SK-N-SH (cell line): ENCODE measurements around the gene GRIP1. TPM values are rescaled to one million over a fixed set of nuclear protein-coding genes. Genes with fewer than 3 reads are reported as not detected.

Experiments used
- CTCF ChIA-PET: fragments of 300-600, 350-600 bp; formaldehyde crosslinking; extraction: SDS; loops from one replicate; lab custom pipeline; 2021; lab: Yijun Ruan, JAX
- POLR2A ChIA-PET: fragments of 350-600 bp; sonication (Branson Sonifier 250); formaldehyde crosslinking; extraction: SDS; loops from one replicate; lab custom pipeline; 2020; ENCODE audit warnings: antibody characterized with exemption, inconsistent platforms; lab: Yijun Ruan, JAX
- DNase-seq: peaks from one replicate; pipeline ENCODE4 v3.0.0; 2012
- H2AFZ ChIP-seq: fragments of 200-600 bp; sonication (generic); 2 replicates; pipeline ENCODE4 v1.8.1; 2016; ENCODE audit warnings: antibody characterized with exemption, mild to moderate bottlenecking, low read depth
- H3F3A ChIP-seq: fragments of 200-600 bp; sonication (generic); replicated peaks from 2 replicates; pipeline ENCODE3; 2016; ENCODE audit warnings: antibody characterized with exemption, mild to moderate bottlenecking; ENCODE audit not compliant: insufficient read depth
- H3K27ac ChIP-seq, 2 experiments: fragments of 200-500 bp in 1 of 2; fragments of 200-600 bp in 1 of 2; sonication (Bioruptor generic) in 1 of 2; sonication (generic), shearing (Covaris generic) in 1 of 2; 2 replicates each; pipeline versions ENCODE4 v1.5.1 to v1.6.1; 2014 to 2016; ENCODE audit warnings: low read depth in 2 of 2, inconsistent platforms in 1 of 2, low read length in 1 of 2, mild to moderate bottlenecking in 1 of 2, mixed read lengths in 1 of 2
- H3K27me3 ChIP-seq: fragments of 200-600 bp; sonication (generic), shearing (Covaris generic); 2 replicates; pipeline ENCODE4 v1.6.1; 2016; ENCODE audit warnings: mixed run types; ENCODE audit not compliant: insufficient read depth
- H3K36me3 ChIP-seq, 2 experiments: fragments of 200-500 bp in 1 of 2; fragments of 200-600 bp in 1 of 2; sonication (Bioruptor generic) in 1 of 2; sonication (generic) in 1 of 2; replicated peaks in 1 of 2; 2 replicates each; pipeline versions ENCODE3 to v1.5.1; 2014 to 2016; ENCODE audit warnings: low read length in 1 of 2, mild to moderate bottlenecking in 1 of 2; ENCODE audit not compliant: insufficient read depth in 2 of 2, control insufficient read depth in 1 of 2
- H3K4me1 ChIP-seq, 2 experiments: fragments of 200-500 bp in 1 of 2; fragments of 200-600 bp in 1 of 2; sonication (Bioruptor generic) in 1 of 2; sonication (generic), shearing (Covaris generic) in 1 of 2; 2 replicates each; pipeline versions ENCODE4 v1.5.1 to v1.6.1; 2014 to 2016; ENCODE audit warnings: low read depth in 1 of 2, low read length in 1 of 2, mixed run types in 1 of 2; ENCODE audit not compliant: insufficient read depth in 2 of 2, control insufficient read depth in 1 of 2
- H3K4me2 ChIP-seq: fragments of 200-600 bp; sonication (generic), shearing (Covaris generic); 2 replicates; pipeline ENCODE4 v1.6.1; 2017; ENCODE audit warnings: mixed run types
- H3K4me3 ChIP-seq, 2 experiments: fragments of 200-500 bp in 1 of 2; fragments of 200-600 bp in 1 of 2; sonication (Bioruptor generic) in 1 of 2; sonication (generic), shearing (Covaris generic) in 1 of 2; 2 replicates each; pipeline versions ENCODE4 v1.5.1 to v1.8.1; 2014 to 2016; ENCODE audit warnings: low read depth in 2 of 2, inconsistent platforms in 1 of 2, low read length in 1 of 2, mild to moderate bottlenecking in 1 of 2, mixed read lengths in 1 of 2, moderate library complexity in 1 of 2
- H3K79me2 ChIP-seq: fragments of 200-600 bp; sonication (generic); 2 replicates; pipeline ENCODE4 v1.8.1; 2017; ENCODE audit warnings: mild to moderate bottlenecking; ENCODE audit not compliant: insufficient read depth
- H3K9ac ChIP-seq: fragments of 200-600 bp; sonication (generic); 2 replicates; pipeline ENCODE4 v1.6.1; 2017; ENCODE audit warnings: mixed run types
- H3K9me2 ChIP-seq: fragments of 200-600 bp; sonication (generic); 2 replicates; pipeline ENCODE4 v1.6.1; 2017; ENCODE audit warnings: mixed run types
- H3K9me3 ChIP-seq: fragments of 200-600 bp; sonication (generic); 2 replicates; pipeline ENCODE4 v1.6.1; 2017; ENCODE audit warnings: mixed run types, mild to moderate bottlenecking, moderate library complexity
- H4K20me1 ChIP-seq: fragments of 200-600 bp; sonication (generic); 2 replicates; pipeline ENCODE4 v1.6.1; 2017; ENCODE audit warnings: mild to moderate bottlenecking, mixed run types; ENCODE audit not compliant: insufficient read depth
- CHD2 ChIP-seq: fragments of 150-350 bp; IDR thresholded peaks from 2 replicates; pipeline ENCODE4 v1.6.1; 2018; ENCODE audit warnings: low read length; ENCODE audit not compliant: partially characterized antibody
- EZH2phosphoT487 ChIP-seq: fragments of 200-600 bp; sonication (generic); IDR thresholded peaks from 2 replicates; pipeline ENCODE4 v1.6.1; 2017; ENCODE audit warnings: low read depth, mixed run types, mild to moderate bottlenecking, antibody characterized with exemption, moderate library complexity, borderline replicate concordance
- FOXJ3 ChIP-seq: sonication (generic); formaldehyde crosslinking; IDR thresholded peaks from 2 replicates; pipeline ENCODE4 v1.5.1; 2020; ENCODE audit warnings: mild to moderate bottlenecking, missing genetic modification reagents
- GABPA ChIP-seq: IDR thresholded peaks from 2 replicates; pipeline ENCODE4 v1.4.0; 2012; ENCODE audit warnings: low read depth, mild to moderate bottlenecking
- GATA2 ChIP-seq: sonication (generic); formaldehyde crosslinking; IDR thresholded peaks from 2 replicates; pipeline ENCODE4 v1.5.0; 2020; ENCODE audit warnings: mild to moderate bottlenecking, missing genetic modification reagents
- NFIC ChIP-seq: IDR thresholded peaks from 2 replicates; pipeline ENCODE4 v1.4.0; 2012; ENCODE audit warnings: borderline replicate concordance
- NRF1 ChIP-seq: IDR thresholded peaks from 2 replicates; pipeline ENCODE4 v1.6.1; 2012; ENCODE audit warnings: low read depth, mild to moderate bottlenecking, low read length
- RXRA ChIP-seq: IDR thresholded peaks from 2 replicates; pipeline ENCODE4 v1.4.0; 2012; ENCODE audit warnings: low read depth, mild to moderate bottlenecking, borderline replicate concordance
- SMC3 ChIP-seq: IDR thresholded peaks from 2 replicates; pipeline ENCODE4 v1.6.1; 2012; ENCODE audit warnings: low read depth, low read length, improper control_type of control experiment
- TAF1 ChIP-seq: IDR thresholded peaks from 2 replicates; pipeline ENCODE4 v1.6.1; 2012; ENCODE audit warnings: low read depth, mild to moderate bottlenecking, low read length, moderate library complexity, borderline replicate concordance
- TCF12 ChIP-seq: IDR thresholded peaks from 2 replicates; pipeline ENCODE4 v1.4.0; 2012
- TEAD4 ChIP-seq: IDR thresholded peaks from 2 replicates; pipeline ENCODE4 v1.4.0; 2012; ENCODE audit warnings: mild to moderate bottlenecking, borderline replicate concordance; ENCODE audit not compliant: insufficient read depth
- USF1 ChIP-seq: IDR thresholded peaks from 2 replicates; pipeline ENCODE4 v1.4.0; 2012; ENCODE audit warnings: low read depth, borderline replicate concordance
- ZBTB33 ChIP-seq: IDR thresholded peaks from 2 replicates; pipeline ENCODE4 v1.4.0; 2012; ENCODE audit warnings: low read depth, borderline replicate concordance
- WGBS: methylation state at CpG from one replicate; pipeline ENCODE4 v1.1.6; 2017; ENCODE audit warnings: low lambda C conversion rate; 5-methylcytosine and 5-hydroxymethylcytosine counted together
- polyA plus RNA-seq, 3 experiments: library from polyadenylated mRNA; depleted of rRNA; stranded (reverse); fragments of >200 nt; gene quantifications; 2 replicates each; pipeline ENCODE4 v1.2.3, GENCODE V29; 2012

GRIP1 gene
- polyA plus RNA-seq, 1 of the 3 experiments (the other 2 are of a cell fraction) = 0.07 TPM

GRCh38 chr12:66590275-66590985 lies 88.4 kb downstream of the GRIP1 start:
- ChIA-PET CTCF (interaction anchor here (0.6 kb wide), 1 partner anchor 149 kb away, joined by 3 read pairs; no protein-coding TSS in a partner anchor), POLR2A (no interaction called here)
- Histone ChIP-seq H3K79me2 (no peaks in the 10 kb centered on the region), H3K9me3 (no peaks in the 10 kb centered on the region; the same call in 1 of the 2 replicates), H3K9me2 (no peaks in the 10 kb centered on the region), H3K27ac (no peak overlapping the region), H3K36me3 (no peaks in the 10 kb centered on the region), H3K4me2 (no peak overlapping the region), H3K9ac (no peak overlapping the region), H4K20me1 (no peaks in the 10 kb centered on the region), H3K4me1 (no peaks in the 10 kb centered on the region), H3F3A (no peaks in the 10 kb centered on the region), H3K4me3 (no peak overlapping the region), H3K27me3 (no peaks in the 10 kb centered on the region), H2AFZ (no peak overlapping the region)
- TF ChIP-seq TEAD4 (no peak), RXRA (no peak), USF1 (no peak), CHD2 (no peak), GABPA (no peak), ZBTB33 (no peak), GATA2 (no peak), SMC3 (no peak), TCF12 (no peak), FOXJ3 (CRISPR knock-in tag) (no peak), EZH2phosphoT487 (no peak), NRF1 (no peak), NFIC (no peak)
- no peak for DNase-seq
- 36% methylated on average over 2 of the region's 2 CpGs for WGBS

GRCh38 chr12:66589095-66589494 lies 89.8 kb downstream of the GRIP1 start:
- Histone ChIP-seq H3F3A (no peaks in the 10 kb centered on the region), H3K4me2 (no peak overlapping the region), H3K9me3 (no peaks in the 10 kb centered on the region; the same call in 1 of the 2 replicates), H3K36me3 (no peaks in the 10 kb centered on the region), H2AFZ (no peak overlapping the region), H3K27me3 (no peaks in the 10 kb centered on the region), H4K20me1 (no peaks in the 10 kb centered on the region), H3K9ac (no peak overlapping the region), H3K79me2 (no peaks in the 10 kb centered on the region), H3K9me2 (no peaks in the 10 kb centered on the region), H3K4me1 (no peaks in the 10 kb centered on the region), H3K4me3 (no peak overlapping the region), H3K27ac (no peak overlapping the region)
- CTCF ChIA-PET = no interaction called here
- POLR2A ChIA-PET = no interaction called here
- TF ChIP-seq TAF1 = no peak
- 33% methylated on average over 3 of the region's 3 CpGs for WGBS
- no peak for DNase-seq
